ENCODE data around the gene EIF1B. TPM values are rescaled to one million over a fixed set of nuclear protein-coding genes. Genes with fewer than 3 reads are reported as not detected.
A peak's percentile ranks its signal among the peaks of the same experiment; 100 is the strongest.

EIF1B gene
- total and polyA plus RNA-seq, 2 of the 13 experiments (the other 11 are each of a cell fraction or from before 2014, with no cell fraction given) = 12.7 to 29.1 TPM

GRCh38 chr3:40309418-40309924 is at the start of gene EIF1B (continued):
- TF ChIP-seq TEF (CRISPR knock-in tag; IDR thresholded peaks at IDR 0.05) (no peak; the same call in 1 of the 2 replicates), ELK4 (CRISPR knock-in tag; IDR thresholded peaks at IDR 0.05; ENCODE audit: borderline replicate concordance) (no peak), PAX8 (CRISPR knock-in tag; IDR thresholded peaks at IDR 0.05; ENCODE audit: borderline replicate concordance) (no peak), ZNF644 (CRISPR knock-in tag; IDR thresholded peaks at IDR 0.05; ENCODE audit: low read depth) (no peak), FOXA1 (IDR thresholded peaks at IDR 0.05) (no peak), FOXA1 (CRISPR knock-in tag; IDR thresholded peaks at IDR 0.05) (no peak), ARNT2 (CRISPR knock-in tag; IDR thresholded peaks at IDR 0.05; ENCODE audit: low read depth) (no peak), CENPX (CRISPR knock-in tag; IDR thresholded peaks at IDR 0.05) (no peak), ZNF17 (CRISPR knock-in tag; IDR thresholded peaks at IDR 0.05) (no peak), ZNF687 (CRISPR knock-in tag; IDR thresholded peaks at IDR 0.05) (peak; percentile 76), ZNF788 (CRISPR knock-in tag; IDR thresholded peaks at IDR 0.05; ENCODE audit: borderline replicate concordance) (peak; percentile 82; the same call in 1 of the 2 replicates), ZNF891 (CRISPR knock-in tag; IDR thresholded peaks at IDR 0.05) (no peak), CBX5 (CRISPR knock-in tag; IDR thresholded peaks at IDR 0.05; ENCODE audit: borderline replicate concordance) (no peak; the same call in 1 of the 2 replicates), ZNF780A (CRISPR knock-in tag; IDR thresholded peaks at IDR 0.05) (no peak), LCORL (IDR thresholded peaks at IDR 0.05) (no peak), LCORL (CRISPR knock-in tag; IDR thresholded peaks at IDR 0.05) (no peak; the same call in 1 of the 2 replicates), ZBTB39 (CRISPR knock-in tag; IDR thresholded peaks at IDR 0.05) (no peak), FOXK2 (IDR thresholded peaks at IDR 0.05) (no peak), CREB3 (CRISPR knock-in tag; IDR thresholded peaks at IDR 0.05) (no peak), KLF13 (CRISPR knock-in tag; IDR thresholded peaks at IDR 0.05) (no peak), ZNF776 (CRISPR knock-in tag; IDR thresholded peaks at IDR 0.05) (no peak), MZF1 (CRISPR knock-in tag; IDR thresholded peaks at IDR 0.05; ENCODE audit: borderline replicate concordance) (no peak), TAF1 (CRISPR knock-in tag; IDR thresholded peaks at IDR 0.05) (peak; percentile 73)

Data from HepG2 (cell line).